Dermis lymphatic vessel endothelial cell (primary cell): ENCODE results near the gene C13orf46. TPM values are rescaled to one million over a fixed set of nuclear protein-coding genes. Genes with fewer than 3 reads are reported as not detected.

ENCODE experiments used
- total RNA-seq: library from RNA; depleted of rRNA; stranded (reverse); fragments of >200 nt; gene quantifications from 2 replicates; pipeline ENCODE4 v1.2.1, GENCODE V29; 2014

C13orf46 gene
- total RNA-seq: under 0.01 TPM in 2 replicates

GRCh38 chr13:113973218-113974164 lies at the start of gene C13orf46:
C13orf46 (minus strand) TSS chr13:113974076; CDS start chr13:113973997, 79 bp downstream.

Other genes starting within 250 kb of the C13orf46 start
- gene TMEM255B, start 214.8 kb downstream of the C13orf46 start, total RNA-seq: 47.4 and 49.2 TPM in 2 replicates
- 70.7 and 84.1 TPM in 2 replicates for gene GAS6, start 110.0 kb downstream of the C13orf46 start, total RNA-seq
- 26.3 and 37.4 TPM in 2 replicates for gene RASA3, start 158.5 kb upstream of the C13orf46 start, total RNA-seq
- gene CFAP97D2, start 205.2 kb upstream of the C13orf46 start, total RNA-seq: not detected in 2 replicates